ENCODE data around the gene HMX2. TPM values are rescaled to one million over a fixed set of nuclear protein-coding genes. Genes with fewer than 3 reads are reported as not detected.

HMX2 gene
- polyA plus RNA-seq, 4 donors: 1.3 to 2.9 (median 1.9) TPM

- no peak for DNase-seq (ENCODE audit: low read depth in 4 of 4, low spot score in 3 of 4)
Observed at GRCh38 chr10:123180101-123181090, 32.5 kb downstream of the HMX2 start.

GRCh38 chr10:123183724-123184123 lies 35.8 kb downstream of the HMX2 start:
- no peak for DNase-seq (ENCODE audit: low read depth in 4 of 4, low spot score in 3 of 4)

- no peak for DNase-seq (ENCODE audit: low read depth in 4 of 4, low spot score in 3 of 4)
Observed at GRCh38 chr10:123187781-123188180, 39.8 kb downstream of the HMX2 start.

- DNase-seq (ENCODE audit: low read depth in 4 of 4, low spot score in 3 of 4): no peak
Observed at GRCh38 chr10:123191886-123192285, 44.0 kb downstream of the HMX2 start.

DNA sequence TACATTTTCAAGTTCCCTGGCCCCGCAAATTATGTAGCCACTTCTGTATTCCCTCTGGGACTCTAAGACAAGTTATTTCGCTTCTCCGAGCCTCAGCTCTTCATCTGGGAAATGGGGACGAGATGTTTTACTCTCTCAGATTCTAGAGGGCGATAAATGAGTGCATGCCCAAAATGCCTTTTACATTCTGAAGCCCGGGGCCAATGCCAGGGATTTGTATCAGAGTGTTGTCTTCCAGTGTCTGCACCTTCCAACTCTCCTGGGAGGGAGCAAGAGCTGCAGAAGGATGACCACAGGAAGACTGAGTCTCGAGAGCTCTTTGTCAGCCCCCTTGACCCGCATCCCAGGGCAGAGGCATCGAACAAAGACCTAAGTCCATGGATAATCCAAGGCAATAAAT lies 46.1 kb downstream of the HMX2 start:
- no peak for DNase-seq (ENCODE audit: low read depth in 4 of 4, low spot score in 3 of 4)

Other genes starting within 250 kb of the HMX2 start
- not detected for gene FAM24A, start 237.5 kb upstream of the HMX2 start, polyA plus RNA-seq (ENCODE audit: insufficient read length in 4 of 4)
- 10 to 100 TPM; 15.7 to 22.0 (median 19.9) TPM for gene C10orf88, start 193.9 kb upstream of the HMX2 start, polyA plus RNA-seq (ENCODE audit: insufficient read length in 4 of 4)
- gene PSTK, start 167.7 kb upstream of the HMX2 start, polyA plus RNA-seq (ENCODE audit: insufficient read length in 4 of 4): 10 to 100 TPM in 1 of 4 donors, 1 to 10 TPM in 3; 8.0 to 10.4 (median 8.3) TPM
- gene IKZF5, start 139.3 kb upstream of the HMX2 start, polyA plus RNA-seq (ENCODE audit: insufficient read length in 4 of 4): 10 to 100 TPM; 18.6 to 27.5 (median 25.2) TPM
- 10 to 100 TPM; 21.3 to 33.2 (median 27.8) TPM for gene ACADSB, start 139.1 kb upstream of the HMX2 start, polyA plus RNA-seq (ENCODE audit: insufficient read length in 4 of 4)
- not detected for gene HMX3, start 12.2 kb upstream of the HMX2 start, polyA plus RNA-seq (ENCODE audit: insufficient read length in 4 of 4)
- gene BUB3, start 6.3 kb downstream of the HMX2 start, polyA plus RNA-seq (ENCODE audit: insufficient read length in 4 of 4): 100 to 1,000 TPM; 121 to 137 (median 128) TPM